ENCODE results near the gene STX5. TPM values are rescaled to one million over a fixed set of nuclear protein-coding genes. Genes with fewer than 3 reads are reported as not detected.
A peak's percentile ranks its signal among the peaks of the same experiment; 100 is the strongest.

The STX5 gene
- total RNA-seq, 2 donors from 2014 or later = 32.0 to 46.8 TPM

- Histone ChIP-seq H3K4me1 (ENCODE audit: control insufficient read depth in 1 of 2, low read depth in 2 of 2) (peaks cover 13 to 28% of the 10 kb centered on the region in 2 donors), H3K9me3 (no peaks in the 10 kb centered on the region), H3K27me3 (replicated peaks; ENCODE audit: insufficient read depth) (no peaks in the 10 kb centered on the region), H3K27ac (peak overlapping the region; percentile 86 to 94), H3K36me3 (peaks cover 33% of the 10 kb centered on the region), H3K4me3 (peak overlapping the region; percentile 98)
- DNase-seq (ENCODE audit: low spot score) = no peak
- ATAC-seq (ENCODE audit: insufficient number of reproducible peaks, low FRiP score, low read depth) = no peak
- TF ChIP-seq CTCF (IDR thresholded peaks at IDR 0.05) = no peak
Observed at GRCh38 chr11:62804310-62805075, 27.4 kb downstream of the STX5 start.

DNA sequence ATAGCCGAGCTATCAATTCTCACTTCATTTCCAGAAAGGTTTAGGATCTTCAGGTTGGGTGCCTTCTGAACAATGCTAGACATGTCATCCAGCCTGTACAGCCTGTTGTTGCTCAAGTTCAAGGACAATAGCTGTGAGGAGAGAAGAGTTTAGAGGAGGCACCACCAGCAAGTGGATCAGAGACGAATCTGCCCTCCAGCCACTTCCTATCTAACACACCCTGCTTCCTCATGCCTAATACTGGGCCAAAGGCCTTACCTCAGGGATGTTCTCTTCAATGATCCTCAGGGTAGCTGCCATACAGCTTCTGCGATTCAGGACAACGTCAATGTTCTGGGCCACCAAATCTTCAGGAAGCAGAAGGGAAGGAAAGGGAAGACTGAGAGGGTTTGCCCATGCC lies 30.8 kb downstream of the STX5 start:
- TF ChIP-seq CTCF (IDR thresholded peaks at IDR 0.05) = no peak
- no peak overlapping the region for H3K4me3 ChIP-seq
- H3K9me3 ChIP-seq = no peaks in the 10 kb centered on the region
- H3K27ac ChIP-seq = no peak overlapping the region
- peaks cover 11 to 21% of the 10 kb centered on the region in 2 donors for H3K4me1 ChIP-seq (ENCODE audit: control insufficient read depth in 1 of 2, low read depth in 2 of 2)
- H3K27me3 ChIP-seq (replicated peaks; ENCODE audit: insufficient read depth) = no peaks in the 10 kb centered on the region
- DNase-seq (ENCODE audit: low spot score) = no peak
- H3K36me3 ChIP-seq = peaks cover 66% of the 10 kb centered on the region
- ATAC-seq (ENCODE audit: insufficient number of reproducible peaks, low FRiP score, low read depth) = no peak

- no peak for DNase-seq (ENCODE audit: low spot score)
- no peak overlapping the region for H3K4me3 ChIP-seq
- ATAC-seq (ENCODE audit: insufficient number of reproducible peaks, low FRiP score, low read depth) = no peak
- no peak overlapping the region for H3K27ac ChIP-seq
- H3K27me3 ChIP-seq (replicated peaks; ENCODE audit: insufficient read depth) = no peaks in the 10 kb centered on the region
- TF ChIP-seq CTCF (IDR thresholded peaks at IDR 0.05) = no peak
- peaks cover 82% of the 10 kb centered on the region for H3K36me3 ChIP-seq
- H3K4me1 ChIP-seq (ENCODE audit: control insufficient read depth in 1 of 2, low read depth in 2 of 2) = peaks cover 8 to 14% of the 10 kb centered on the region in 2 donors
- H3K9me3 ChIP-seq = no peaks in the 10 kb centered on the region
Observed at GRCh38 chr11:62799486-62799885, 32.4 kb downstream of the STX5 start.

GRCh38 chr11:62796281-62796680 lies 35.6 kb downstream of the STX5 start:
- Histone ChIP-seq H3K9me3 (no peaks in the 10 kb centered on the region), H3K4me3 (no peak overlapping the region)
- no peak for ATAC-seq (ENCODE audit: insufficient number of reproducible peaks, low FRiP score, low read depth)

More at GRCh38 chr11:62796281-62796680, 35.6 kb downstream of the STX5 start:
- no peak for TF ChIP-seq CTCF (IDR thresholded peaks at IDR 0.05)
- H3K4me1 ChIP-seq (ENCODE audit: control insufficient read depth in 1 of 2, low read depth in 2 of 2) = peaks cover 3 to 10% of the 10 kb centered on the region in 2 donors
- H3K27ac ChIP-seq = no peak overlapping the region
- H3K36me3 ChIP-seq = peaks cover 84% of the 10 kb centered on the region
- no peak for DNase-seq (ENCODE audit: low spot score)
- H3K27me3 ChIP-seq (replicated peaks; ENCODE audit: insufficient read depth) = no peaks in the 10 kb centered on the region

Data from thoracic aorta (tissue), 2 donors.